H1 (cell line): ENCODE measurements around the gene NRXN3. TPM values are rescaled to one million over a fixed set of nuclear protein-coding genes. Genes with fewer than 3 reads are reported as not detected.

Source experiments
- EP300 ChIP-seq, 2 experiments: IDR thresholded peaks; 1 replicate in 1 of 2; 2 replicates in 1 of 2; pipeline ENCODE4 v1.6.1; 2011 to 2012; ENCODE audit warnings: low read depth in 2 of 2, low read length in 2 of 2, mild to moderate bottlenecking in 2 of 2, borderline replicate concordance in 1 of 2, inconsistent platforms in 1 of 2, moderate library complexity in 1 of 2
- GTF2F1 ChIP-seq: IDR thresholded peaks from 2 replicates; pipeline ENCODE4 v1.6.1; 2012; ENCODE audit warnings: low read depth, low read length, improper control_type of control experiment, borderline replicate concordance
- TAF1 ChIP-seq: IDR thresholded peaks from 2 replicates; pipeline ENCODE4 v1.6.1; 2011; ENCODE audit warnings: mild to moderate bottlenecking, low read depth, low read length
- ZNF274 ChIP-seq: IDR thresholded peaks from 2 replicates; pipeline ENCODE4 v1.7.0; 2012; ENCODE audit warnings: low read length, borderline replicate concordance; ENCODE audit errors: extremely low read depth
- polyA plus RNA-seq, 7 experiments: library from polyadenylated mRNA; depleted of rRNA in 3 of 7; stranded (reverse) in 5 of 7; unstranded in 2 of 7; fragments of >200 nt in 5 of 7; fragments of 200-250 nt in 2 of 7; gene quantifications; 1 replicate in 5 of 7; 2 replicates in 1 of 7; 4 replicates in 1 of 7; pipeline versions ENCODE4 v1.2.1 to v1.2.3, GENCODE V29; 2011 to 2013; ENCODE audit warnings: missing spikeins in 2 of 7, mixed read lengths in 2 of 7
- total RNA-seq: library from RNA; stranded (reverse); fragmentation: NEBNext Ultra II Directional; extraction: Animal tissue kit (Norgen Biotek cat#: 25700); gene quantifications from 2 replicates; pipeline ENCODE4 v1.2.1, GENCODE V29; 2021

Gene NRXN3
- total and polyA plus RNA-seq, 2 of the 8 experiments (the other 6 are each of a cell fraction or from before 2014, with no cell fraction given) = 2.6 to 4.1 TPM

DNA sequence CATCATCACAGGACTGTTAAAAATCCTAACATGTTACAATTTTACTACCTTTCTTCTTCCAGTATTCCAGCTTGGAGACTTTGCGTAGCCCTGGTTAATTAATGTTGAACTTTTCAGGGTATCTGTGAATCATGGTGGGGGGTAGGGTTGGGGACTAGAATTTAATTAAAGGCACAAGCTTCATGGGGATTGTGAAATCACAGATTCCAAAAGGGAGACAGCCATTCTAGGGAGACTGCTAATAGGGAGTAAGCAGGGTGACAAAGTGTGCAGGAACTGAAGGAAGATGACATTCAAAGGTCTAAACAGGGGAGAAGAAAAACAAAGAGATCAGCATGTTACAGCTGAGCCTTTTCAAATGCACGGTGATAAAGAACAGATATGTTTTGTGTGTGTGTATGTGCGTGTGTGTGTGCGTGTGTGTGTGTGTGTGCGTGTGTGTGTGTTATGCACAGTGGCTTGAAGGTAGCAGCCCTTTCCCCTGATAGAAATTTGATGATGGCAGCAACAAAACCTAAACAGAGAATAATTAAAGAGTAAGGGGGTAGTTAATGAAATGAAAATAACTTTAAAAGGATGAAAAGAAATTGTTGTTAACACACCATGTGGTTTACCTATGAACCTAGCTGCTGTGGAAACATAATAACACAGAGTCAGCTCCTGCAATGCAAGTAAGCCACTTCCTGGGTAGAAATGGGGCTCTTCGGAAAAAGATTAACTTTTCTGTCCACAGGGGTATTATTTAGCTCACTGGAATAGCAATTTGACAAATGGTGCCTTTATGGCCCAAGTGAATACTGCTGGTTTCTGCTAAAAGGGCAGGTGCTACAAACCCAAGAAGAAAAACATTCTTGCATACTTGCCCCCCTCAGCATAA lies 1459.5 kb downstream of the NRXN3 start (continued):
- TF ChIP-seq TAF1 = no peak
- TF ChIP-seq EP300 (IDR thresholded peaks at IDR 0.05; ENCODE audit: borderline replicate concordance in 1 of 2, low read depth in 2 of 2, low read length in 2 of 2) = no peak
- TF ChIP-seq GTF2F1 = no peak
- no peak for TF ChIP-seq ZNF274
